ENCODE data around the gene NRF1. TPM values are rescaled to one million over a fixed set of nuclear protein-coding genes. Genes with fewer than 3 reads are reported as not detected.

Gene NRF1
- total RNA-seq, 1 experiment from 2014 or later: 13.6 TPM

DNA sequence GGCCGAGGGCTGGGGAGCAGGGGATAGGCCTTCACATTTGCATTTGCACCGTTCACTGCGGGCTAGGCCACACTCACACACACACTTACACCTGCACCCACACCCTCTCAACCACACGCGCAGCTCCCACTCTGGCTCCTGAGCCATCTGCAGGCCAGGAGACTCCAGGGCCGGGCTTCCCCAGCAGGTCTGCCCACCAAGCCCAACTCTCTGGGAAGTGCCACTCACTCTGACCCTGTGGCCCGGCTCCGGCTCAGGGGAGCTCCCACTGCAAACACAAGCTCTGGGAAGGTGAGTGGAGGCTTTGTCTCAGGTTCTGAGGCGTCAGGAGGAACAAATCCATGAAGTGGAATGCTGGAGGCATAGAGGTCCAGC lies 157.9 kb downstream of the NRF1 start:
- no peak for ATAC-seq
- no peaks in the 10 kb centered on the region for H3K9me3 ChIP-seq (ENCODE audit: low read length)
- H3K4me1 ChIP-seq (ENCODE audit: insufficient read depth, low read length): peaks cover 15% of the 10 kb centered on the region
- 0 out of 2 replicates have a peak, but pooled peaks cover 5% of the 10 kb centered on the region for H4K20me1 ChIP-seq (ENCODE audit: low read length)
- intact Hi-C loops (cut with micrococcal nuclease): no loop called here
- peaks cover 32% of the 10 kb centered on the region for H3K79me2 ChIP-seq (ENCODE audit: low read length)
- TF ChIP-seq, protein P1, sequence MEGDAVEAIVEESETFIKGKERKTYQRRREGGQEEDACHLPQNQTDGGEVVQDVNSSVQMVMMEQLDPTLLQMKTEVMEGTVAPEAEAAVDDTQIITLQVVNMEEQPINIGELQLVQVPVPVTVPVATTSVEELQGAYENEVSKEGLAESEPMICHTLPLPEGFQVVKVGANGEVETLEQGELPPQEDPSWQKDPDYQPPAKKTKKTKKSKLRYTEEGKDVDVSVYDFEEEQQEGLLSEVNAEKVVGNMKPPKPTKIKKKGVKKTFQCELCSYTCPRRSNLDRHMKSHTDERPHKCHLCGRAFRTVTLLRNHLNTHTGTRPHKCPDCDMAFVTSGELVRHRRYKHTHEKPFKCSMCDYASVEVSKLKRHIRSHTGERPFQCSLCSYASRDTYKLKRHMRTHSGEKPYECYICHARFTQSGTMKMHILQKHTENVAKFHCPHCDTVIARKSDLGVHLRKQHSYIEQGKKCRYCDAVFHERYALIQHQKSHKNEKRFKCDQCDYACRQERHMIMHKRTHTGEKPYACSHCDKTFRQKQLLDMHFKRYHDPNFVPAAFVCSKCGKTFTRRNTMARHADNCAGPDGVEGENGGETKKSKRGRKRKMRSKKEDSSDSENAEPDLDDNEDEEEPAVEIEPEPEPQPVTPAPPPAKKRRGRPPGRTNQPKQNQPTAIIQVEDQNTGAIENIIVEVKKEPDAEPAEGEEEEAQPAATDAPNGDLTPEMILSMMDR (conservative IDR thresholded peaks at IDR 0.05; ENCODE audit: low read depth, low read length): no peak
- no peak for TF ChIP-seq EZH2 (IDR thresholded peaks at IDR 0.05; ENCODE audit: low read length, unreplicated experiment)
- no peak overlapping the region for H3K27ac ChIP-seq (ENCODE audit: low read length)
- H3K9me2 ChIP-seq (replicated peaks; ENCODE audit: low read length): no peaks in the 10 kb centered on the region
- ChIA-PET CTCF (no interaction called here), POLR2A (ENCODE audit: unreplicated experiment) (no interaction called here)
- DNase-seq: no peak
- no TSS peak for BruUV-seq (replicated peaks)
- no peaks in the 10 kb centered on the region for H3K27me3 ChIP-seq (ENCODE audit: low read length)
- H3K4me2 ChIP-seq (ENCODE audit: low read length): no peak overlapping the region
- no peak overlapping the region for H3K9ac ChIP-seq (ENCODE audit: low read length)
- H2AFZ ChIP-seq (ENCODE audit: low read length): no peak overlapping the region
- no peaks in the 10 kb centered on the region; the same call in 1 of the 2 replicates for H3K36me3 ChIP-seq (ENCODE audit: low read depth, low read length)
- H3F3A ChIP-seq (ENCODE audit: low read length, unreplicated experiment): no peaks in the 10 kb centered on the region
- H3K4me3 ChIP-seq (ENCODE audit: low read length): no peak overlapping the region

DNA sequence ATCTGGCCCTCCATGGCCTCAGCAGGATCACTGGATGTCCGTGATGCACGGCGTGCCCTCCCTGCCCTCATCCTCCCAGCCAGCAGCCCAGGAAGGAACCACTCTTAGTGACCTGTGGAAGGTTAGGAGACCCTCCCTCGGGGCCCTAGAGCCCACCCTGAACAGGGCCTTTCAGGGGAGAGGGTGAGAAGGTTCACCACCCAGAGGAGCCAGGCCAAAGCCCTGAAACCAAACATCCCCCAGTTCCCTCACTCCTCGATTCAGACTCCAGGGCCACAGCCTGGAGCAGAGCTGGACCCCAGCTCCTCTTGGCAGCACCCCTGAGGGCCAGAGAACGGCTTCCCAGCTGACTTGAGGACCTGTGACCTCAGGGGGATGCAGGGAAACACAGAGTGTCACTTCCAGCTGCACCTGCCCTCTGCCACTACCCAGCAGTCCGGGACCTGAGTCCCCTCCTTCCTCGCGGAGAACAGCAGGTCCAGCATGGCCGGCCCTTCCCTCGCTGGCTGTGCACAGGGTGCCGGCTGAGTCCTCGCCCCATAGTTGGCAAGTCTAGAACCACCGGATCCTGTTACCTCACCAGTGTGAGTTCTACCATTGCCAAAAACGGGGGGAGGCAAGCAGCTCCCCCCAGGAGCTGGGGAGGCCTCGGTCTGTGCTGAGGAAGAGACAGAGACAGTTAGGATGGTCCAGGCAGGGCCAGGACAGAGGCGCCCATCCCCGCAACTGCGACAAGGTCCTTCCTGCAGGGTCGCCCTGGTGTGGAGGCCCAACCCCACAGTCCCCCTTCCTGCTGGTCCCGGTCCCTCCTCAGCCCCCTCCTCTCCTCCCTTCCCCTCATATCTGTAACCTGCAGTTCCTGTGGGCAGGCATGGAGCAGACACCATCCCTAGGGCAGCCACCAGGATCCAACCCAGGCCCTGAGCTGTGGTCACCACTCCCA lies 158.6 kb downstream of the NRF1 start:
- Histone ChIP-seq H3K36me3 (ENCODE audit: low read depth, low read length) (no peaks in the 10 kb centered on the region; the same call in 1 of the 2 replicates), H4K20me1 (ENCODE audit: low read length) (peaks cover 8% of the 10 kb centered on the region; the same call in 1 of the 2 replicates), H3K4me1 (ENCODE audit: insufficient read depth, low read length) (peaks cover 14% of the 10 kb centered on the region), H3K4me3 (ENCODE audit: low read length) (no peak overlapping the region), H3K79me2 (ENCODE audit: low read length) (peaks cover 39% of the 10 kb centered on the region), H3K27me3 (ENCODE audit: low read length) (no peaks in the 10 kb centered on the region), H3K4me2 (ENCODE audit: low read length) (no peak overlapping the region), H3K27ac (ENCODE audit: low read length) (no peak overlapping the region), H3K9ac (ENCODE audit: low read length) (no peak overlapping the region), H3K9me3 (ENCODE audit: low read length) (no peaks in the 10 kb centered on the region), H3F3A (ENCODE audit: low read length, unreplicated experiment) (no peaks in the 10 kb centered on the region), H2AFZ (ENCODE audit: low read length) (no peak overlapping the region), H3K9me2 (replicated peaks; ENCODE audit: low read length) (no peaks in the 10 kb centered on the region)
- ChIA-PET POLR2A (ENCODE audit: unreplicated experiment) (no interaction called here), CTCF (no interaction called here)
- BruUV-seq (replicated peaks): no TSS peak
- ATAC-seq (no peak), DNase-seq (no peak)
- TF ChIP-seq EZH2 (IDR thresholded peaks at IDR 0.05; ENCODE audit: low read length, unreplicated experiment) (no peak), EZH2phosphoT487 (IDR thresholded peaks at IDR 0.05; ENCODE audit: borderline replicate concordance, low read length) (no peak)
- TF ChIP-seq, protein P1 (conservative IDR thresholded peaks at IDR 0.05; ENCODE audit: low read depth, low read length): no peak
- intact Hi-C loops (cut with micrococcal nuclease): no loop called here
